Measurements from ENCODE around the gene MAMDC2. TPM values are rescaled to one million over a fixed set of nuclear protein-coding genes. Genes with fewer than 3 reads are reported as not detected.

The MAMDC2 gene
- total and polyA plus RNA-seq, 12 donors: 0.83 to 15.7 (median 5.0) TPM

DNA sequence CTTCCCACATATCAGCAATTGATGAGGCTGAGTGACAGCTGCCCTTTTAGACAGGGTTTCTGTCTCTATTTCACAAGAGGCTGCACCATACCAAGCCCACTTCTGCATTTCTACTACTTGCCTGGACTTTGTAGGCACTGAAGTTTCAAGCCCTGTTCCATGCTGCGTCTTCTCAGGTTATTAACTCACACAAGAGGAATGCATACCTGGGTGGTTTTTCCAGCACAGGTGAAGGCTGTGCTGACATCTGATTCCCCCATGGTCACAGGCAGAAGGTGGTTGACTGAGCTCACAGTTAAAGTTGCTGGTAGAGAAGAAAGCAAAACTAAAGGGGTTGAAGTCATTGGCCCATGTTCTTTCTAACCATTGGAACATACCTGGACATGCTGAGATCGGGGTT, 86.6 kb downstream of the MAMDC2 start:
- 86 to 92% (median 90%) methylated on average over 2 of the region's 2 CpGs for WGBS, 4 donors
- Histone ChIP-seq H3K9me3 (replicated peaks in 1 of 3) (no peaks in the 10 kb centered on the region), H3K4me3 (no peak overlapping the region), H3K36me3 (replicated peaks in 1 of 2) (no peaks in the 10 kb centered on the region), H3K27ac (no peak overlapping the region), H3K4me1 (replicated peaks in 1 of 2) (no peaks in the 10 kb centered on the region), H3K27me3 (no peaks in the 10 kb centered on the region)
- intact Hi-C loops (cut with DNase I): no loop called here
- no peak for TF ChIP-seq POLR2A (IDR thresholded peaks at IDR 0.05)
- TF ChIP-seq CTCF (IDR thresholded peaks at IDR 0.05): no peak
- no peak for DNase-seq

- no peak overlapping the region for H3K4me3 ChIP-seq
- H3K27me3 ChIP-seq: no peaks in the 10 kb centered on the region
- H3K36me3 ChIP-seq (replicated peaks in 1 of 2): no peaks in the 10 kb centered on the region
- intact Hi-C loops (cut with DNase I): no loop called here
- TF ChIP-seq CTCF (IDR thresholded peaks at IDR 0.05) (no peak), POLR2A (IDR thresholded peaks at IDR 0.05) (no peak)
- no peak overlapping the region for H3K27ac ChIP-seq
- no peaks in the 10 kb centered on the region for H3K4me1 ChIP-seq (replicated peaks in 1 of 2)
- no peaks in the 10 kb centered on the region for H3K9me3 ChIP-seq (replicated peaks in 1 of 3)
- 83 to 94% (median 84%) methylated on average over 1 of the region's 1 CpG for WGBS, 4 donors
- DNase-seq: no peak
These were observed 87.6 kb downstream of the MAMDC2 start for GRCh38 chr9:70131296-70131695.

GRCh38 chr9:70133253-70134208, 89.9 kb downstream of the MAMDC2 start:
- intact Hi-C loops (cut with DNase I): no loop called here
- 81 to 86% (median 83%) methylated on average over 6 of the region's 6 CpGs for WGBS, 4 donors
- H3K4me1 ChIP-seq (replicated peaks in 1 of 2): no peaks in the 10 kb centered on the region
- H3K27ac ChIP-seq: no peak overlapping the region
- no peak overlapping the region for H3K4me3 ChIP-seq
- no peaks in the 10 kb centered on the region for H3K27me3 ChIP-seq
- TF ChIP-seq CTCF (IDR thresholded peaks at IDR 0.05): no peak
- no peak for TF ChIP-seq POLR2A (IDR thresholded peaks at IDR 0.05)
- H3K9me3 ChIP-seq (replicated peaks in 1 of 3): no peaks in the 10 kb centered on the region
- no peak for DNase-seq
- no peaks in the 10 kb centered on the region for H3K36me3 ChIP-seq (replicated peaks in 1 of 2)

- H3K4me1 ChIP-seq (replicated peaks in 1 of 2): no peaks in the 10 kb centered on the region
- TF ChIP-seq POLR2A (IDR thresholded peaks at IDR 0.05) (no peak), CTCF (IDR thresholded peaks at IDR 0.05) (no peak)
- no peaks in the 10 kb centered on the region for H3K36me3 ChIP-seq (replicated peaks in 1 of 2)
- no peak for DNase-seq
- 90 to 100% (median 91%) methylated on average over 1 of the region's 1 CpG for WGBS, 4 donors
- H3K27me3 ChIP-seq: no peaks in the 10 kb centered on the region
- intact Hi-C loops (cut with DNase I): no loop called here
- H3K4me3 ChIP-seq: no peak overlapping the region
- no peaks in the 10 kb centered on the region for H3K9me3 ChIP-seq (replicated peaks in 1 of 3)
- no peak overlapping the region for H3K27ac ChIP-seq
These were observed 90.7 kb downstream of the MAMDC2 start for GRCh38 chr9:70134360-70134759.

Measured in adrenal gland (tissue), 12 donors.